HepG2 (cell line): ENCODE results near the gene NPR3. TPM values are rescaled to one million over a fixed set of nuclear protein-coding genes. Genes with fewer than 3 reads are reported as not detected.

Experiments
- ATAC-seq: fragments of 200-7000 bp; cut with Tn5 transposase; 3 replicates; pipeline ENCODE4 v1.9.1; 2020; ENCODE audit warnings: mild to moderate bottlenecking, moderate library complexity
- Bru-seq: library from RNA; stranded (reverse); fragments of 400-500 nt; gene quantifications from one replicate; lab custom pipeline; 2021; lab: Mats Ljungman, UMichigan
- BruChase-seq, 2 experiments: library from RNA; stranded (reverse); fragments of 400-500 nt; gene quantifications; one replicate each; lab custom pipeline; 2021; lab: Mats Ljungman, UMichigan
- BruUV-seq: library from RNA; stranded (reverse); fragments of 400-500 nt; replicated peaks from 2 replicates; lab custom pipeline; 2021; lab: Mats Ljungman, UMichigan
- CTCF ChIA-PET: fragments of 300-600 bp; formaldehyde crosslinking; extraction: SDS; loops from one replicate; lab custom pipeline; 2021; ENCODE audit warnings: low total read pairs, inconsistent platforms, low intra/inter-chr PET ratio; lab: Yijun Ruan, JAX
- POLR2A ChIA-PET: fragments of 350-600 bp; sonication (Branson Sonifier 250); formaldehyde crosslinking; loops from one replicate; lab custom pipeline; 2020; ENCODE audit warnings: antibody characterized with exemption, inconsistent platforms; lab: Yijun Ruan, JAX
- DNase-seq: peaks from one replicate; pipeline ENCODE4 v3.0.0-alpha.2; 2015; ENCODE audit warnings: low spot score
- FAIRE-seq: peaks from 3 replicates; lab custom pipeline; 2011; peaks lifted over from hg19 to GRCh38; lab: Jason Lieb, UNC
- H2AFZ ChIP-seq: one replicate; pipeline ENCODE4 v1.6.1; 2011; ENCODE audit warnings: low read length, inconsistent platforms
- H3K27ac ChIP-seq: fragments of 300-600 bp; 3 replicates; pipeline ENCODE4 v1.8.0; 2011; ENCODE audit warnings: mixed run types, mild to moderate bottlenecking, mixed read lengths, low read length, inconsistent platforms; ENCODE audit not compliant: insufficient read depth; ENCODE audit errors: extremely low read length
- H3K27me3 ChIP-seq, 2 experiments: fragments of 200-600 bp in 1 of 2; 2 replicates in 1 of 2; 3 replicates in 1 of 2; pipeline versions ENCODE4 v1.6.0 to v1.8.0; 2011; ENCODE audit warnings: low read length in 2 of 2, mild to moderate bottlenecking in 2 of 2, moderate library complexity in 2 of 2, inconsistent platforms in 1 of 2; ENCODE audit not compliant: insufficient read depth in 2 of 2, control insufficient read depth in 1 of 2
- H3K36me3 ChIP-seq, 2 experiments: fragments of 200-600 bp in 1 of 2; replicated peaks in 1 of 2; 2 replicates in 1 of 2; 3 replicates in 1 of 2; pipeline versions ENCODE4 v1.5.1 to v1.8.0; 2011; ENCODE audit warnings: low read length in 2 of 2, inconsistent platforms in 1 of 2; ENCODE audit not compliant: insufficient read depth in 2 of 2, control insufficient read depth in 1 of 2
- H3K4me1 ChIP-seq: 2 replicates; pipeline ENCODE4 v1.5.1; 2012; ENCODE audit warnings: low read length, inconsistent platforms; ENCODE audit not compliant: insufficient read depth
- H3K4me2 ChIP-seq: 2 replicates; pipeline ENCODE4 v1.6.0; 2011; ENCODE audit warnings: low read depth, low read length, inconsistent platforms
- H3K4me3 ChIP-seq, 3 experiments: fragments of 200-600 bp in 1 of 3; sonication (generic), shearing (Covaris generic) in 1 of 3; replicated peaks in 1 of 3; 2 replicates each; pipeline ENCODE4 v1.5.1; 2011 to 2016; ENCODE audit warnings: low read length in 3 of 3, inconsistent platforms in 2 of 3, low read depth in 2 of 3, mild to moderate bottlenecking in 2 of 3, control low read depth in 1 of 3, mixed read lengths in 1 of 3; ENCODE audit not compliant: insufficient read depth in 1 of 3
- H3K79me2 ChIP-seq: one replicate; pipeline ENCODE4 v1.6.1; 2011; ENCODE audit warnings: low read length, inconsistent platforms; ENCODE audit not compliant: insufficient read depth
- H3K9ac ChIP-seq: 2 replicates; pipeline ENCODE4 v1.6.0; 2011; ENCODE audit warnings: mild to moderate bottlenecking, low read depth, low read length, inconsistent platforms; ENCODE audit not compliant: insufficient read depth
- H3K9me3 ChIP-seq: 2 replicates; pipeline ENCODE4 v1.5.1; 2012; ENCODE audit warnings: mild to moderate bottlenecking, low read length
- H4K20me1 ChIP-seq: 2 replicates; pipeline ENCODE4 v1.6.0; 2011; ENCODE audit warnings: inconsistent platforms, mild to moderate bottlenecking, low read length, moderate library complexity; ENCODE audit not compliant: insufficient read depth
- GABPB1 ChIP-seq: IDR thresholded peaks from 2 replicates; pipeline ENCODE4 v1.6.1; 2016; ENCODE audit warnings: mild to moderate bottlenecking, missing genetic modification reagents, moderate library complexity, missing compliant biosample characterization
- HNF4A ChIP-seq: sonication (generic); formaldehyde crosslinking; IDR thresholded peaks from 2 replicates; pipeline ENCODE4 v1.4.0; 2020; ENCODE audit warnings: missing genetic modification reagents
- HNRNPLL ChIP-seq: fragments of 200-400 bp; formaldehyde crosslinking; IDR thresholded peaks from 2 replicates; pipeline ENCODE4 v1.6.1; 2017; ENCODE audit warnings: mild to moderate bottlenecking, low read depth, low read length; ENCODE audit not compliant: poor library complexity, severe bottlenecking
- RBFOX2 ChIP-seq: fragments of 200-400 bp; formaldehyde crosslinking; IDR thresholded peaks from 2 replicates; pipeline ENCODE4 v1.6.1; 2017; ENCODE audit warnings: low read depth, mild to moderate bottlenecking, low read length
- RXRA ChIP-seq: sonication (generic); formaldehyde crosslinking; IDR thresholded peaks from 2 replicates; pipeline ENCODE4 v1.5.1; 2020; ENCODE audit warnings: missing genetic modification reagents
- SAFB2 ChIP-seq: sonication (generic); formaldehyde crosslinking; IDR thresholded peaks from 2 replicates; pipeline ENCODE4 v1.5.1; 2020; ENCODE audit warnings: missing genetic modification reagents, low read depth, mild to moderate bottlenecking, borderline replicate concordance
- TAF1 ChIP-seq: sonication (generic); formaldehyde crosslinking; IDR thresholded peaks from 2 replicates; pipeline ENCODE4 v1.4.0; 2020; ENCODE audit warnings: missing genetic modification reagents
- ZNF570 ChIP-seq: sonication (generic); formaldehyde crosslinking; IDR thresholded peaks from 2 replicates; pipeline ENCODE4 v1.4.0; 2020; ENCODE audit warnings: mild to moderate bottlenecking, missing genetic modification reagents, borderline replicate concordance
- ZNF747 ChIP-seq: sonication (generic); formaldehyde crosslinking; IDR thresholded peaks from 2 replicates; pipeline ENCODE4 v1.8.1; 2023; ENCODE audit warnings: missing genetic modification reagents, mild to moderate bottlenecking, borderline replicate concordance
- ZNF768 ChIP-seq: sonication (generic); formaldehyde crosslinking; IDR thresholded peaks from 2 replicates; pipeline ENCODE4 v1.4.0; 2020; ENCODE audit warnings: missing genetic modification reagents
- WGBS: methylation state at CpG from one replicate; pipeline ENCODE4 v1.1.6; 2017; ENCODE audit warnings: low lambda C conversion rate; 5-methylcytosine and 5-hydroxymethylcytosine counted together
- in situ Hi-C: cut with HindIII; loops from 2 replicates; pipeline ENCODE4 v1.10.0; 2017; ENCODE audit warnings: low pct_unique_long_range_greater_than_20kb; ENCODE audit not compliant: extremely low pct_ligation_motif_present
- intact Hi-C: fragments of 100-400 bp; cut with micrococcal nuclease; formaldehyde crosslinking; loops from one replicate; pipeline ENCODE4 v1.10.0; 2022; ENCODE audit not compliant: unreplicated experiment
- long read RNA-seq, 2 experiments: library from RNA in 1 of 2; library from polyadenylated mRNA in 1 of 2; stranded (forward) in 1 of 2; unstranded in 1 of 2; transcript quantifications; one replicate each; pipeline ENCODE4 v2.0.0, GENCODE V29; 2019 to 2022
- polyA minus RNA-seq, 3 experiments: library from RNA; depleted of rRNA, polyadenylated mRNA; stranded (reverse); fragments of >200 nt; gene quantifications; 2 replicates each; pipeline ENCODE4 v1.2.3, GENCODE V29; 2011; ENCODE audit warnings: low replicate concordance in 1 of 3
- polyA plus RNA-seq, 8 experiments: library from polyadenylated mRNA; depleted of rRNA in 3 of 8; stranded (reverse) in 7 of 8; unstranded in 1 of 8; fragments of >200 nt; fragmentation: Illumina TruSeq in 4 of 8; extraction: Trizol in 4 of 8; gene quantifications; 2 replicates each; pipeline versions ENCODE4 v1.2.1 to v1.2.3, GENCODE V29; 2011 to 2016; ENCODE audit warnings: low read depth in 4 of 8, missing spikeins in 1 of 8, mixed read lengths in 1 of 8; ENCODE audit not compliant: insufficient read depth in 1 of 8
- total RNA-seq, 5 experiments: library from RNA; depleted of rRNA; stranded (reverse); fragments of >200 nt; fragmentation: Illumina TruSeq; extraction: Trizol; gene quantifications; 2 replicates each; pipeline ENCODE4 v1.2.3, GENCODE V29; 2016; ENCODE audit warnings: low read depth in 1 of 5
- TF ChIP-seq, protein P1 (sequence below): sonication (generic); formaldehyde crosslinking; IDR thresholded peaks from 2 replicates; pipeline ENCODE4 v1.5.1; 2020; ENCODE audit warnings: mild to moderate bottlenecking, missing genetic modification reagents, moderate library complexity

The NPR3 gene, protein sequence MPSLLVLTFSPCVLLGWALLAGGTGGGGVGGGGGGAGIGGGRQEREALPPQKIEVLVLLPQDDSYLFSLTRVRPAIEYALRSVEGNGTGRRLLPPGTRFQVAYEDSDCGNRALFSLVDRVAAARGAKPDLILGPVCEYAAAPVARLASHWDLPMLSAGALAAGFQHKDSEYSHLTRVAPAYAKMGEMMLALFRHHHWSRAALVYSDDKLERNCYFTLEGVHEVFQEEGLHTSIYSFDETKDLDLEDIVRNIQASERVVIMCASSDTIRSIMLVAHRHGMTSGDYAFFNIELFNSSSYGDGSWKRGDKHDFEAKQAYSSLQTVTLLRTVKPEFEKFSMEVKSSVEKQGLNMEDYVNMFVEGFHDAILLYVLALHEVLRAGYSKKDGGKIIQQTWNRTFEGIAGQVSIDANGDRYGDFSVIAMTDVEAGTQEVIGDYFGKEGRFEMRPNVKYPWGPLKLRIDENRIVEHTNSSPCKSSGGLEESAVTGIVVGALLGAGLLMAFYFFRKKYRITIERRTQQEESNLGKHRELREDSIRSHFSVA
- total RNA-seq (2016; rRNA removed; fragmentation: Illumina TruSeq; extraction: Trizol) (not detected in 2 replicates), polyA plus RNA-seq (2011; rRNA removed) (0.01 TPM in 2 replicates), polyA minus RNA-seq (2011; rRNA and poly(A)+ RNA removed; ENCODE audit: low replicate concordance) (0.04 and 17.6 TPM in 2 replicates), Bru-seq, nascent RNA (percentile 13 among the genes with signal in this experiment), BruChase-seq, experiment 1, labeled RNA remaining after a 6-hour chase (percentile 27 among the genes with signal in this experiment), BruChase-seq, experiment 2, labeled RNA remaining after a 2-hour chase (percentile 38 among the genes with signal in this experiment)
- not detected in 2 replicates for total RNA-seq (2016; cell fraction: cytosol; rRNA removed; fragmentation: Illumina TruSeq; extraction: Trizol; ENCODE audit: low read depth)
- 0.09 TPM in 1 of 2 replicates, not detected in the other for total RNA-seq (2016; cell fraction: insoluble cytoplasmic fraction; rRNA removed; fragmentation: Illumina TruSeq; extraction: Trizol)
- not detected in 2 replicates for total RNA-seq (2016; cell fraction: membrane; rRNA removed; fragmentation: Illumina TruSeq; extraction: Trizol)
- total RNA-seq (2016; cell fraction: nucleus; rRNA removed; fragmentation: Illumina TruSeq; extraction: Trizol) = 0.19 TPM in 1 of 2 replicates, not detected in the other
- 0.03 and 0.04 TPM in 2 replicates for polyA plus RNA-seq (2011; cell fraction: cytosol; rRNA removed)
- 0.13 and 0.21 TPM in 2 replicates for polyA plus RNA-seq (2011; cell fraction: nucleus; rRNA removed)
- 0.07 TPM in 1 of 2 replicates, not detected in the other for polyA plus RNA-seq (2012)
- polyA plus RNA-seq (2016; cell fraction: cytosol; fragmentation: Illumina TruSeq; extraction: Trizol; ENCODE audit: low read depth) = not detected in 2 replicates
- polyA plus RNA-seq (2016; cell fraction: insoluble cytoplasmic fraction; fragmentation: Illumina TruSeq; extraction: Trizol; ENCODE audit: low read depth) = not detected in 2 replicates
- polyA plus RNA-seq (2016; cell fraction: membrane; fragmentation: Illumina TruSeq; extraction: Trizol; ENCODE audit: low read depth) = not detected in 2 replicates
- polyA plus RNA-seq (2016; cell fraction: nucleus; fragmentation: Illumina TruSeq; extraction: Trizol; ENCODE audit: insufficient read depth, low read depth) = not detected in 2 replicates
- polyA minus RNA-seq (2011; cell fraction: cytosol; rRNA and poly(A)+ RNA removed) = not detected in 2 replicates
- 0.50 and 0.64 TPM in 2 replicates for polyA minus RNA-seq (2011; cell fraction: nucleus; rRNA and poly(A)+ RNA removed)
- long read RNA-seq, experiment 1 = 0 reads
- long read RNA-seq, experiment 2 = 0 reads

DNA sequence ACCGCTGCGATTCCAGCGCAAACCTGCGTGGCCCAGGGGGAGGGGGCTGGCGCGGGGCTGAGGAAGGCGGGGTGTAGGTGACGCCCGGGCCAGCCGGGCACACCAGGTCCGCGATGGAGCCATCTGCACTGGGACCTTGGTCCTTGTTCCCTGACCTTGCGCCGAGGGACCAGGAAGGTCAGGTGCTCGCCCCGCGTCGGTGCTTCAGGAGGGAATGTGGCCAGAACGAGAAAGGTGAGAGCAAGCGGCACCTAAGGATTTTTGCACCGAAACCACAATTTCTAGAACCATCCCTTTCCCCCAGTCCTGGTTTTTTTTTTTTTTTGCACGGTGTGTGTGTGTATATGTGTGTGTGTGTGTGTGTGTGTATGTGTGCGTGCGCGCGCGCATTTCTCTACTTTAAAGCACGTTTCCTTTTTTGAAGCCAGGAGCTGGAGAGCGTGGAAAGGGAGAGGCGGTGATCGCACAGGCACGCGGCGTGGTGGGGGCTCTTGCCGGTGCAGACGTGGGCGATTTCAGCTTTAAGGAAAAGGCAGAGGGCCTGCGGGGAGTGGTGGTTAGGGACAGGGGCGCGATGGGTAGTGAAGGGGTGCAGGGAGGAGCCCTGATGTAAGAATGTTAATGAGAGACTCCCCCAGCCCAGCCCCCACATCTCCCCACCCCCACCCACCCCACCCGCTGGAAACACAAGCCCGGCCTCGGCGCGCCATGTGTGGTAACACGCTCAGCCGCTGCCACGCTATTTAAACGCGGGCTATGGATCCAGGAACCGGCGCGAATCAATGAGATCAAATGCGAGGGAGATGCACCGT lies at the start of gene NPR3:
Gene NPR3 (plus strand): TSS at position 772 of the 812 bp plus-strand sequence. CDS start 456 bp downstream, outside the sequence.
- Histone ChIP-seq H3K4me3 (peak within 1 kb of the TSS; percentile 36 to 72 (median 49)), H4K20me1 (no peaks in the 10 kb centered on the region), H3K9ac (no peak within 1 kb of the TSS), H3K4me1 (no peaks in the 10 kb centered on the region), H3K36me3 (no peaks in the 10 kb centered on the region), H3K27me3 (peaks cover 2 to 5% of the 10 kb centered on the region in 2 experiments; a peak in 4 of 5 replicates), H2AFZ (no peak within 1 kb of the TSS), H3K4me2 (peak within 1 kb of the TSS; percentile 79), H3K9me3 (no peaks in the 10 kb centered on the region), H3K79me2 (no peaks in the 10 kb centered on the region), H3K27ac (no peak within 1 kb of the TSS)
- intact Hi-C loops = no loop called here
- FAIRE-seq (no peak), DNase-seq (no peak), ATAC-seq (peak; percentile 78)
- POLR2A ChIA-PET = no interaction called here
- CTCF ChIA-PET = no interaction called here
- BruUV-seq = no TSS peak
- in situ Hi-C loops = loop anchor here (25.0 kb wide), 2 partner anchors 227 to 477 kb away; no protein-coding TSS in a partner anchor
- TF ChIP-seq RBFOX2 = no peak
- peak; percentile 64 for TF ChIP-seq HNF4A
- TF ChIP-seq SAFB2 = 0 out of 2 replicates have a peak, but pooled peaks have one; percentile 26
- TF ChIP-seq ZNF768 (CRISPR knock-in tag) = no peak
- peak; percentile 86 for TF ChIP-seq HNRNPLL
- TF ChIP-seq ZNF570 = no peak
- TF ChIP-seq GABPB1 (CRISPR knock-in tag) = 0 out of 2 replicates have a peak, but pooled peaks have one; percentile 29
- TF ChIP-seq ZNF747 (CRISPR knock-in tag) = no peak
- 0 out of 2 replicates have a peak, but pooled peaks have one; percentile 28 for TF ChIP-seq TAF1 (CRISPR knock-in tag)
- 0 out of 2 replicates have a peak, but pooled peaks have one; percentile 6 for TF ChIP-seq RXRA
- TF ChIP-seq, protein P1, sequence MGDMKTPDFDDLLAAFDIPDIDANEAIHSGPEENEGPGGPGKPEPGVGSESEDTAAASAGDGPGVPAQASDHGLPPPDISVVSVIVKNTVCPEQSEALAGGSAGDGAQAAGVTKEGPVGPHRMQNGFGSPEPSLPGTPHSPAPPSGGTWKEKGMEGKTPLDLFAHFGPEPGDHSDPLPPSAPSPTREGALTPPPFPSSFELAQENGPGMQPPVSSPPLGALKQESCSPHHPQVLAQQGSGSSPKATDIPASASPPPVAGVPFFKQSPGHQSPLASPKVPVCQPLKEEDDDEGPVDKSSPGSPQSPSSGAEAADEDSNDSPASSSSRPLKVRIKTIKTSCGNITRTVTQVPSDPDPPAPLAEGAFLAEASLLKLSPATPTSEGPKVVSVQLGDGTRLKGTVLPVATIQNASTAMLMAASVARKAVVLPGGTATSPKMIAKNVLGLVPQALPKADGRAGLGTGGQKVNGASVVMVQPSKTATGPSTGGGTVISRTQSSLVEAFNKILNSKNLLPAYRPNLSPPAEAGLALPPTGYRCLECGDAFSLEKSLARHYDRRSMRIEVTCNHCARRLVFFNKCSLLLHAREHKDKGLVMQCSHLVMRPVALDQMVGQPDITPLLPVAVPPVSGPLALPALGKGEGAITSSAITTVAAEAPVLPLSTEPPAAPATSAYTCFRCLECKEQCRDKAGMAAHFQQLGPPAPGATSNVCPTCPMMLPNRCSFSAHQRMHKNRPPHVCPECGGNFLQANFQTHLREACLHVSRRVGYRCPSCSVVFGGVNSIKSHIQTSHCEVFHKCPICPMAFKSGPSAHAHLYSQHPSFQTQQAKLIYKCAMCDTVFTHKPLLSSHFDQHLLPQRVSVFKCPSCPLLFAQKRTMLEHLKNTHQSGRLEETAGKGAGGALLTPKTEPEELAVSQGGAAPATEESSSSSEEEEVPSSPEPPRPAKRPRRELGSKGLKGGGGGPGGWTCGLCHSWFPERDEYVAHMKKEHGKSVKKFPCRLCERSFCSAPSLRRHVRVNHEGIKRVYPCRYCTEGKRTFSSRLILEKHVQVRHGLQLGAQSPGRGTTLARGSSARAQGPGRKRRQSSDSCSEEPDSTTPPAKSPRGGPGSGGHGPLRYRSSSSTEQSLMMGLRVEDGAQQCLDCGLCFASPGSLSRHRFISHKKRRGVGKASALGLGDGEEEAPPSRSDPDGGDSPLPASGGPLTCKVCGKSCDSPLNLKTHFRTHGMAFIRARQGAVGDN (CRISPR knock-in tag) = peak; percentile 44; the same call in 1 of the 2 replicates
- WGBS = 25% methylated on average over 40 of the region's 55 CpGs
